Measurements from ENCODE around the gene BCL7C.

DNA sequence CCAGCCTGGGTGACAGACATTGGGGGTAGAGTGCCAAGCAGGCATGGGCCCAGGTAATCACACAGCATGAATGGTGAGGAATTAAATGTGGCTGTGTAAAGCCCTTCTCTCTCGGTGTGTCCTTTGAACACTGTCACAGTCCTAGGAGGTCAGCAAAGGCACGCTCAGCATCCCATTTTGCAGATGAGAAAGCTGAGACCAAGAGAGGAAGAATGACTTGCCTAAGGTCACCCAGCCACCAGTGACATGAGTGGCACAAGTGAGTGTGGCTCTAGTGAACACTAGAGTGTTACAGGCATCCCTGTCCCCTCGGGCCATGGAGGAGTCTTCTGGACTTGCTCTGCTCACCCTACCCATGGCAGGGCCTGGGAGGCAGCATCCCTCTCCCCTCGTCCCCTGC, 13.2 kb upstream of the BCL7C start:
- TF ChIP-seq, protein P1, sequence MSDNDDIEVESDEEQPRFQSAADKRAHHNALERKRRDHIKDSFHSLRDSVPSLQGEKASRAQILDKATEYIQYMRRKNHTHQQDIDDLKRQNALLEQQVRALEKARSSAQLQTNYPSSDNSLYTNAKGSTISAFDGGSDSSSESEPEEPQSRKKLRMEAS (IDR thresholded peaks at IDR 0.05) = no peak
- no peak for TF ChIP-seq FOXM1 (IDR thresholded peaks at IDR 0.05; ENCODE audit: borderline replicate concordance, low read depth)
- no peak for TF ChIP-seq ZBTB7A (IDR thresholded peaks at IDR 0.05; ENCODE audit: low read depth)
- TF ChIP-seq EGR1 (IDR thresholded peaks at IDR 0.05) = no peak
- no peak for TF ChIP-seq EP300 (IDR thresholded peaks at IDR 0.05; ENCODE audit: borderline replicate concordance)
- no peak for TF ChIP-seq YY1 (IDR thresholded peaks at IDR 0.05; ENCODE audit: low read depth)

Data from Ishikawa (cell line).